Stimulated activated CD8-positive, alpha-beta memory T cell treated with anti-CD3 and anti-CD28 coated beads, Interleukin-12 subunit alpha, Interleukin-12 subunit beta, amount 100 ng/mL, for 24 hours (primary cell): ENCODE measurements around the gene ANKS3.

ENCODE experiments used
- DNase-seq: peaks from one replicate; pipeline ENCODE4 v3.0.0-alpha.2; 2020; ENCODE audit errors: extremely low read depth

The ANKS3 gene, protein sequence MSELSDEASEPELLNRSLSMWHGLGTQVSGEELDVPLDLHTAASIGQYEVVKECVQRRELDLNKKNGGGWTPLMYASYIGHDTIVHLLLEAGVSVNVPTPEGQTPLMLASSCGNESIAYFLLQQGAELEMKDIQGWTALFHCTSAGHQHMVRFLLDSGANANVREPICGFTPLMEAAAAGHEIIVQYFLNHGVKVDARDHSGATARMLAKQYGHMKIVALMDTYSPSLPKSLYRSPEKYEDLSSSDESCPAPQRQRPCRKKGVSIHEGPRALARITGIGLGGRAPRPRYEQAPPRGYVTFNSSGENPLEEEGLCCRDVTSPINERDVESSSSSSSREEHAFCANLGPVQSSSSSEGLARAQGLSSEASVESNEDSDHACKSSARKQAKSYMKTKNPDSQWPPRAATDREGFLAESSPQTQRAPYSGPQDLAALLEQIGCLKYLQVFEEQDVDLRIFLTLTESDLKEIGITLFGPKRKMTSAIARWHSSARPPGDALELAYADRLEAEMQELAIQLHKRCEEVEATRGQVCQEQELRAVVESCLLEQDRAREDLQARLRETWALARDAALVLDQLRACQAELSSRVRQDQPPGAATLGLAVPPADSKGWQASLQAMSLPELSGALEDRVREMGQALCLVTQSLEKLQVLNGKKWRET

DNA sequence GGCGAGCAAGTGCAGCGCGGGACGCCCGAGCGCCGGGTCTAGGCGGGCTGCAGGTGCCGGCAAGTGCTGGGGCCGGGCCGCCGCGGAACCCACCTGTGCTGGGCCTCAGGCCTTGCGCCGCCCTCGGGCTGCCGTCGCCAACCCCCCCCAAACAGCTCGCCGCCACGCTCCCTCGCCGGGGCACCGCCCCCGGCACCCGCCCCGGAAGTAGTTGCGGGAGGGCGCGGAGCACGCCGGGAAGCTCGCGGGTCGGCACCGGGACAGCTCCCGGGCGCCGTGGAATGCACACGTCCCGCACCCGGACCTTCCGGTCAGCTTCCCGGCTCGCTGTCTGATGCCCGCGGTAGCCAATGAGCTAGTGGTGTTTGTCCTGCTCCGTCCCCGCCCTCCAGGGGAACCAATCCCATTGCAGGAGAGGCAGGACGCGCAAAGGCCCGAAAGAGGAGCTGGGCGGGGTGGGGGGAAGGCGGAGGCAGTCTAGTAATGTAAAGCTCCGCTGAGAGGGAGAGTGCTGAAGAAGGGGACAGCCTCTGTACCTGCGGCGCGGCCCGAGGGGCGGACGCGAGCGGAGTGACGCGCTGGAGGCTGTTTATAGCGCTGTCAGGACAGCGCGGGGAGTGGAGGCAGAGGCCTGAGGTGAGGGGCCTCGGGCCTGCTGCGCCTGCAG lies at the start of gene ANKS3, which contains the start of gene DNAAF8:
ANKS3 (minus strand) TSS at position 209 of the 667 bp plus-strand sequence. CDS start 4,122 bp downstream, outside the sequence.
DNAAF8 (plus strand) TSS at position 475 of the 667 bp plus-strand sequence. CDS start 1,978 bp downstream, outside the sequence.
- peak; percentile 65 for DNase-seq

DNA sequence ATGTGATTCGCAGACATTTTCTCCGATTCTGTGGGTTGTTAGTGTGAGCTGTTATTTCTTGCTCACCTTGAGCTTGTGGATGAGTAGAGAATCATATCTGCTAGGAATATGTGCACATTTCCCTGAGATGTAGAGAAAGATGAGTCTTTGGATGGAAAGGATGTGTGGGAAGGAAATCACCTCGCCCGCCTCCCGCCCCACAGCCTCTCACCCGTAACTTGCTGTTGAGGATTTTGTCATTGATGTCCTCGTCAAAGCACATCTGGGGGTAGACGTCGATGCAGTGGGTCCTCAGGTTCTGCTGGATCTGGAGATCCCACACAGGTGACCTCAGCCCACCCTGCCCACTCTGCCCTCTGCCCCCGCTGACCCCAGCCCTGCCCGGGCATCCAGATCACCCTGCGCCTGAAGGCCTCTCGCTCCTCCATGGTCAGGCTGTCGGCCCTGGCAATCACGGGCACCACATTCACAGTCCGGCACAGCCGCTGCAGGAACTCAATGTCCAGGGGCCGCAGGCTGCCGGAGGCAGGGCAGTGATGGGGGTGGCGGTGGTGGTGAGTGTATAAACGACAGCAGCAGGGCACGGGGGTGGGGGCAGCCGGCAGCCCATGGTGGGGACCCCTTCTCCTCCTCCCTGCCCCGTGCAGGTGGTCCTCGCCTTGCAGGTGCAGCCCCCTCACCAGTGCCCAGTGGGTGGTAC lies 49.3 kb upstream of the ANKS3 start:
- DNase-seq = no peak

DNA sequence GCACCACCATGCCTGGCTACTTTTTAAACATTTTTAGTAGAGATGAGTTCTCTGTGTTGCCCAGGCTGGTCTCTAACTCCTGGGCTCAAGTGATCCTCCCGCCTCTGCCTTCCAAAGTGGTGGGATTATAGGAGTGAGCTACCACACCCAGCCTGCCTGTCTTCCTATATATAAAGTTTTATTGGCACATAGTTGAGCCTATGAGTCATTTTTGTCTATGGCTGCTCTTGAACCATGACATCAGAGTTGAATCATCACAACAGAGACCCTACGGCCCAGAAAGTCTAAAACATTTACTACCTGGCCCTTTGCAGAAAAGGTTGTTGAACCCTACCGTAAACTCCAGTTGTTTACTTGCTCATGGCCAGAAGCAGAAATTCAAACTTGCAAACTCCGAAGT lies 46.2 kb upstream of the ANKS3 start:
- DNase-seq = no peak

DNA sequence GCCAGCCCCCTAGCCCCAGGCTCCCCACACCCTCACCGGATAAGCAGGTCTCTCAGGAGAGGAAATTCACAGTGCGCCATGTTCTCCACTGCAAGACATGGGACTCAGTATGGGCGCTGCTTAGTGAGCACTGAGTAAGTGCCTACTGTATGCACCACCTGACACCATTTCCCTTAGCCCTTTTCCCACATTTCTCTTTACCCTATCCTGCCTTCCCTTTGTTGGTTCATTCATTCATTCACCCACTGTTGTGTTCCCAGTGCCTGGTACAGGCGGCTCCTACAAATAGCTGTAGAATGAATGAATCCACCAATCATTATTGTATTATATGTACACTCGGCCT lies 44.0 kb upstream of the ANKS3 start:
- DNase-seq = no peak

DNA sequence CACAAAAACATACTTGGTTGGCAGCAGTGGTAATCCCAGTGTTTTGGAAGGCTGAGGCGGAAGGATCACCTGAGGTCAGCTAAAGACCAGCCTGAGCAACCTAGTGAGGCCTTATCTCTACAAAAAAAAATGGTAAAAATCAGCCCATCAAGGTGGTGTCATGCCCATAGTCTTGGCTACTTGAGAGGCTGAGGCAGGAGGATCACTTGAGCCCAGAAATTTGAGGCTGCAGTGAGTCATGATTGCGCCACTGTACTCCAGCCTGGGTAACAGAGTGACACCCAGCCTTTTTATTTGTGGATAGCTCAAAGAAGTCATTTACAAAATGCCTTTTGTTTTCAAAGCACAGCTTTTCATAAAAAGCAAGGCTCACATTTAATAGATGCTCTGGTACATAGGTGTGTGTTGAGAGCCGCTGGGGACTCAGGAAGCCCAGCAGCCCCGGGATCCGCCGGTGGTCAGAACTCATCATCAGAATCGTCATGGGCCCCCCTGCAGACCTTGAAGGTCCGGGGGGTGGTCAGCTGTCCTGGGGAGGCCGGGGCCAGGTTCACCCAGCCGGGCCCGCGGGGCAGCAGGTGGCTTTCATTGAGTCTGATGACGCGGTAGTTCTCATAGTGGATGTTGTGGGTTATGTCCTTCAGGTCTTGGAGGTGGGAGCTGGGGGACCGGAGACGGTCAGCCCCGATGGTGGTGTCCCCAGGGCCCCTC lies 43.4 kb upstream of the ANKS3 start:
- DNase-seq = no peak

DNA sequence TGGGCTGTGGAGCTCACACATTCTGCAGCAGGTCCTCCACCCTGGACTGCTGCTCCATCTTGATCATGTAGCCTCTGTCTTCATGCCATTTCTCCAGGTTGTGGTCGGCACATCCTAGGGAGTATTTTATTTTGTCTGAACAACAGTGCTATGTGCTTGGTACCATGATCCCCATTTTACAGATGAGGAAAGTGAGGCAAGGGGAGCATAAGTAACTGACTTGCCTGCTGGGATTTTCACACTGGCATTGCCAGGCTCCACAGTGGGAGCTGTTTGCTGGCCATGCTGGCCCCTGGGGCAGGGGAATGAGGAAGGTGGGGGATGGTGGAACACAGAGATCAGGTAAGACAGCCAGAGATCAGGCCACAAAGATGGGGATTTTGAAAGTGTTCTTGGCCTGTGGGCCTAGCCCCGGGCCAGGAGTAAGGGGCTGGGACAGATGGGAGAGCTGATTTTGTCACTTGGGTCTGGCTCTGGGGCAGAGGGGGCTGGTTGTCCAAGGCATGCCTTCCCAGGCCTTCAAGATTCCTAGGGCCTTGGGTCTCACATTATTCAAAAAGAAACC lies 42.2 kb upstream of the ANKS3 start:
- DNase-seq = no peak

DNA sequence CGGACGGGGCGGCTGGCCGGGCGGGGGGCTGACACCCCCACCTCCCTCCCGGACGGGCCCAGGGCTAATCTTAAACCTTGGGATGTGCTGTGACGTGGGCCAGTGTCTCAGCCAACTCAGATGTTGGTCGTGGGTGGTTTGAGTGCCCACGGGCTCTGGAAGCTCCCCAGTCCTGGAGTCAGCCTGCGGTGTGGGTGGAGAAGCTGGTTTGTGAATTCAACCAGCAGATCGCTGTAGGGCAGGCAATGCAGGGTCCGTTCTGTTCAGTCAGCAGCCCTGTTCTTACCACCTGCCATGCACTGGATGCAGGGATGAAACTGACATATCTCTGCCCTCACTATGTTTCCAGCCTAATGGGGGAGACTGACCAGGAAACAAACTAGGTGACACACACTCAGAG lies 40.9 kb upstream of the ANKS3 start:
- no peak for DNase-seq

DNA sequence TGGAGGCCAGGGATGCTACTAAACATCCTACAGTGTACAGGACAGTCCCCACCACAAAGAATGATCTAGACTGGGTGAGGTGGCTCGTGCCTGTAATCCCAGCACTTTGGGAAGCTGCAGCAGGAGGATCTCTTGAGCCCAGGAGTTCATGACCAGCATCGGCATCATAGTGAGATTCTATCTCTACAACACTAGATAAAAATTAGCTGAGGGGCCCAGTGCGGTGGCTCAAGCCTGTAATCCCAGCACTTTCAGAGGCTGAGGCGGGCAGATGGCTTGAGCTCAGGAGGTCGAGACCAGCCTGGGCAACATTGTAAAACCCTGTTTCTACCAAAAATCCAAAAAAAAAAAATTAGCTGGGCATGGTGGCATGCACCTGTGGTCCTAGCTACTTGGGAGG lies 38.3 kb upstream of the ANKS3 start:
- DNase-seq = no peak

DNA sequence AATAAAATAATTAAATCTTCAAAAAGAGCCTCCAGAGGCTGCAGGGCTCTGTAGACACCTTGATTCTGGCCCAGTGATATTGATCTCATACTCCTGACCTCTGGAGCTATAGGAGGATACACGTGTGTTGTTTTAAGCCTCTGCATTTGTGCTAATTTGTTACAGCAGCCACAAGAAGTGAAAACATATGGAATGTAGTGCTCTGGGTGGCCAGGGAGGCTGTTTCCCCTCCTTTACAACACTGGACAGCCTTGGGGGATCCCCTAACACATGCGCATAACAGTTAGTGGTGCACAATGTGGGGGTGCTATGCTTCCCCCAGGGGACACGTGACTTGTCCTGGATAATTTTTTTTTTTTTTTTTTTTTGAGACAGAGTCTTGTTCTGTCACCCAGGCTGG lies 37.6 kb upstream of the ANKS3 start:
- DNase-seq = no peak

DNA sequence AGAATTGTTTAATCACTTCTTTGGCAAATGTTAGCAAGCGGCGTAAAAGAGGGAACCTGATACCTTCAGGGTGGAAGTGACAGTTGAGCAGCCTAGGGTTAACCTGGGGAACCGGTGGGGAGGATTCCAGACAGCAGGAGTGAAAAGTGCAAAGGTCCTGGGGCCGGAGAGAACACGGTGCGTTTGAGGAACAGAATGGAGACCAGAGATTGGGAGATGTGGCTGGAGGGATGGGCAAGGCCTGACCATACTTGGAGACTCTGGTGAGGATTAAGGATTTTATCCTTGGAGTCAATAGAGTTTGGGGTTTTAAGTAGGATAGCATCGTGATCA lies 35.2 kb upstream of the ANKS3 start:
- no peak for DNase-seq

DNA sequence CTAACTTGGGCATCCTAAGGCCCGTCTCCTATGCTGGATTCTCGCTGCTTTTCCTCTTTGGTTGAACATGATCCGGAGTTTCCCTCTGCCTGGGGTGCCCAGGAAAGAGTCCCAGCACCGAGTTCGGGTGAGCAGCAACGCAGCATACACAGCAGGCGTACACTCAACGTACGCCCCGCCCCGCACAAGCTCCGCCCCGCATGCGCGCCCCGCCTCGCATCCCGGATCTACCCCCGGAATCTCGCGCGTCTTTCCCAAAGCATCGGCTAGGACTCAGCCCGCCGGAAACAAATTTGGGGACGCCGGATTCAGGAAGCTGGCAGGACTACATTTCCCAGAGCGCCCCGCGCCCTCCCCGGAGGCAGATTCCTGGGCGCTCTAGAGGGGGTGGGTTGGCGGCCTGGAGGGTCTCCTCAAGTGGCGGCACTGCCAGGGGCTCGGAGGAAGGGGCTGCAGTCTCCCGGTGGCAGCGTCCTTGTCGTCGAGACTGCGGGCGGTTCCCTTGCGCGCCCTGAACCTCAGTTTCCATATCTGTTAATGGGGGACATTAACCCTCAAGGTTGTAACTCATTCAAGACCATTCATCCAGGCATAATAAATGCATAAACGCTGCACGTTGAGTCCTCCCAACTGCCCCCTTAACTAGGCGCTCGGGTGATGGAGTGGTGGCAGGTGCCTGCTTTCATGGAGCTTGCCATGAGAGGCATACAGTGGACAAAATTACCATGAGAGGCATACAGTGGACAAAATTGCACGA lies 34.7 kb upstream of the ANKS3 start:
- peak; percentile 70 for DNase-seq

DNA sequence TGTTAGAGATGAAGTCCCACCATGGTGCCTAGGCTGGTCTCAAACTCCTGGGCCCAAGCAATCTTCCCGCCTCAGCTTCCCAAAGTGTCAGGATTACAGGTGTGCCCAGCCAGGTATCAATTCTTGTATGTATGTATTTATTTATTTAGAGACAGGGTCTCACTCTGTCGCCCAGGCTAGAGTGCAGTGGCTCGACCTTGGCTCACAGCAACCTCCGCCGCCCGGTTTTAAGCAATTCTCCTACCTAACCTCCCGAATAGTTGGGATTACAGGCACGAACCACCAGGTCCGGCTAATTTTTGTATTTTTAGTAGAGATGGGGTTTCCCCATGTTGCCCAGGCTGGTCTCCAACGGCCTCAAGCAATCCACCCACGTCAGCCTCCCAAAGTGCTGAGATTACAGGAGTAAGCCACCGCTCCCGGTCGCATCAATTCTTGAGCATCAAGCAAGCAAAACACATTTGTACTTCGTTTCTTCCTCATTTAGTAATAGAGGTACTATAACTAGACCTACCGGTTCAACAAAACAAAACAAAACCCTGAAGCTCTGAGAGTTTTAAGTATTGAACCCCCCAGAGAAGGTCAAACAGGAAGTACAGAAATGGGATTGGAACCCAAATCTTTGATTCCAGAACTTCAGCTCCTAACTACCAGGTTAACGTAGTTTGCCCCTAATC lies 33.9 kb upstream of the ANKS3 start:
- no peak for DNase-seq

DNA sequence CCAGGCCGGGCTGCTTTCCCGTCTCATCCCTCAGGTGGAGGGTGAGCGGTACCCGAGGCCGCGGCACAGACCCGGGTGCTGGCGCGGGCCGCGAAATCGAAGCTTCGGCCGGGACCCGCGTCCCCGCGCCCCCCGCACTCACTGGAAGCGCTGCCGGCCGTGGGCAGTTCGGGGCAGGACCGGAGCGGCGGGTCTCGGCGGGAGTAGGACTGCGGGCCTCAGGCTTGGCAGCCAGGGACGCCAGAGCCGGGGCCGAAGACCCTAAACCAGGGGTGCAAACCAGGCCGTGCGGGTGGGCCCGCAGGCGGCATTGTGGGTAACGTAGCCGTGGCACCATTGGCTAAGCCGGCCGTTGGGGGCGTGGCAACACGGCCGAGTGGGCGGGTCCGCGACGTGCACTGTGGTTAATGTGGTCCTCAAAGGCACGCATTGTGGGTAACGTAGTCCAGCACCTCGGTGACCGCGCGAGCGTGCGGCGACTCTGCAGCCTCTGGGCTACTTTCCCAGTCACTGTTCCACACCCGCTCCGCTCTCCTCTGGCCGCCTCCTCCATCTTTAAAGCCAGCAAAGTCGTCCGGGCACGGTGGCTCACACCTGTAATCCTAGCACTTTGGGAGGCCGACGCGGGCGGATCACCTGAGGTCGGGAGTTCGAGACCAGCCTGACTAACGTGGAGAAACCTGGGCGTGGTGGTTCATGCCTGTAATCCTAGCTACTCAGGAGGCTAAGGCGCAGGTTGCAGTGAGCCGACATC lies 33.0 kb upstream of the ANKS3 start, which contains the start of gene ZNF500:
ZNF500 (minus strand) TSS at position 288 of the 754 bp plus-strand sequence. CDS start 1,184 bp downstream, outside the sequence.
- peak; percentile 95 for DNase-seq

DNA sequence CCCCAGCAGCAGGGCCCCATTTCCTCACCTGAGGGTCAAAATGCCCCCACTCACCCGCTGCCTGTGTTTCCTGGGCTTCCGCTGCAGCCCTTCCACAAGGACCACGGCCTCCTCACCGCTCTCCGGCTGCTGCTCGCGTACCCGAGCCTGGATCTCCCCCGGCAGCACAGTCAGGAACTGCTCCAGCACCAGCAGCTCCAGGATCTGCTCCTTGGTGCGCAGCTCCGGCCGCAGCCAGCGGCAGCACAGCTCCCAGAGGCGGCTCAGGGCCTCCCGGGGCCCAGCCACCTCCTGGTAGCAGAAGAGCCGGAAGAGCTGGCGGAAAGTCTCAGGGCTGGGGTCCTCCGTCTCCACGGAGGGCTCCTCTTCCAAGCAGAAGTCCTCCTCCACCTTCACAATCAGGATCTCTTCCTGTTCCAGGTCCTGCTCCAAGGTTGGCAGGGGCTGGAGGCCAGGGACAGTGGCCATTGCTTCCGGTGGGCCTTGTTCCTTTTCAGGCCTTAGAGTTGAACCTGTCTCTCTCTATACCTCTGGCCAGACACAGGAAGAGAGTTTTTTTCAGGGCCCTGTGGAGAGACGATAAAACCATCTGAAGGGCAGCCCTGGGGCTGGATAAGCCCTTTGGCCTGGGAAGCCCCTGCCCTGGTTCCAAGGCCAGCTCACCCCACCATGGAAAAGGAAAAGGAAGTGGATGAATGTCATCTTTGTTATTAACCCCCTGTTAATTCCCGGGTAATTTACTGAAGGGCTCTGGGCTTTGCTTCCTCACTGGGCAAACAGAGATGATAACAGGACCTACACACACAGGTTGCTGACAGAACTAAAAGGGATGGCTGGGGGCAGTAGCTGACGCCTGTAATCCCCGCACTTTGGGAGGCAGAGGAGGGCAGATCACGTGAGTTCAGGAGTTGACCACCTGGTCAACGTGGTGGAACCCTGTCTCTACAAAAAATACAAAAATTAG lies 31.7 kb upstream of the ANKS3 start:
- no peak for DNase-seq

DNA sequence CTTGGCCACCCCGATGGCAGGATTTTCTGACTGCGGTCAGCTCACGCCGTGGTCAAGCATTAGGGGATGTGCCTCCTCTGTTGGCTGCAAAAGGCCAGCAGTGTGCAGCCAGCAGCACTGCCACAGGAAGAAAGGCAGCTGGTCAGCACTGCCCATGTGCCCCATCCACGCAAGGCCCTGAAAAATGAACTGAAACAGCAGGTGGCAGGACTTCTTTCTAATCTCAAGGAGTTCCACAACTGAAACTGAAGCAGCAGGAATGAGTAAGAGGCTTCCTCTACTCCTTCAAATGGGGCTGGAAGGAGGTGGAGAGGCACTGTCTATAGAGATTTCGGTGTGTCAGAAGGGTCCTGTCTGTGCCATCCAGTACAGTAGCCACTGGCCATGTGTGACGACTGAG lies 29.7 kb upstream of the ANKS3 start:
- no peak for DNase-seq

DNA sequence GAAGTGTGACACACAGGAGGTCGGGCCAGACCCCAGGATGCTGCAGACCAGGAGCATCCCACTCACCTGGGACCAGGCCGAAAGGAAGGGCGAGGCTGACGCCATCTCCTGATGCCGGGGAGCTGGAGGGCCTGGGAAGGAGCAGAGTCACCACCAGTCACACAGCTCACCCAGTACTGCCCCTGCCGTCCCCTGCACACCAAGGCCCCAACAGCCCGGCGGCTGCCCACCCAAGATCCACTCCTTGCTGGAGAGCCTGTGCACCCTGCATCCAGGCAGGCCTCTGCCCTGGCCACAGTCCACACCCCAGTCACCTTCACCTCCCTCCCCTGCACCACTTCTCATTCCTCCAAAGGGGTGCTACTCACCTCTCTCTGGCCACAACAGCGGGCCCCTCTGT lies 28.1 kb upstream of the ANKS3 start:
- no peak for DNase-seq

DNA sequence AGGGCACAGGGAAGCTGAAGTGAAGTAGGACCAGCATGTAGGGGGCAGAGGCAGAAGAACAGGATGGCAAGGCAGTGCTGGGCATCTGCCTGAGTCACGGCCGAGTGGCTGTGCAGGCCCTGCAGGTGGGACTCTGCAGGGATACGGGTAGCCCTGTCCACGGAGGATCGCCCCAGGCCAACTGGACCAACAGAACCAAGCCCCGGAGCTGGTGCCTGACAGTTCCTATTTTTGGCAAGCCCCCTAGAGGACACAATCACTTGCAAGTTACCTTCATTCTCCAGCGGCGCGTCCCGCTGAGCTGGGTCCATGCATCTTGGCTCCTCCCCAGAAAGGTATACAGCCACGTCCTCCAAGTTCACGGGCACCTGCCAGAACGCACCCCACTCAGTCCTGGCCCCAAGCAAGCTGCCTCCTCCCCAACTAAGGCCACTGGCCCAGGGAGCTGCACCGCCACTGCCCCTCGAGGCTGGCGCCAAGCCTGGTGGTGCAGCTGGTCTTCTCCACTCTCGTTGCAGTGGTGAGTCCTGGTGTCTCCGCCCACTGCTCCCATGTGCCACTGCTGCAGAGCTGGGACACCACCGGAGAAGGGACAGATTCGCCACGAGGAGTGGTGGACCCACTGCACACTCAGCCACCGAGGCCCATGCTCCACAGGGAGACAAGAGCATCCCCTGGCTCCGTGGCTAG lies 26.3 kb upstream of the ANKS3 start:
- DNase-seq = no peak
